ENCODE results near the gene HEBP2. TPM values are rescaled to one million over a fixed set of nuclear protein-coding genes. Genes with fewer than 3 reads are reported as not detected.
"Not testable (repeated sequence)": the region's sequence is repeated elsewhere in the genome, so short reads cannot be mapped to it uniquely, and the experiment has no call there.

Gene HEBP2
- total RNA-seq = 10 to 100 TPM; 48.5 to 50.8 TPM

- Mint-ChIP-seq H3K27me3 (ENCODE audit: low read depth) (no peaks in the 10 kb centered on the region), H3K4me1 (ENCODE audit: low read depth) (peaks cover 15% of the 10 kb centered on the region), H3K27ac (peak within 1 kb of the TSS; percentile 77), H3K4me3 (peak within 1 kb of the TSS; percentile 81), H3K36me3 (ENCODE audit: low read depth) (peaks cover 16% of the 10 kb centered on the region), H3K9me3 (no peaks in the 10 kb centered on the region)
- CTCF ChIA-PET = interaction anchor here (0.6 to 2.9 kb wide), 7 partner anchors 22 to 1637 kb away, joined by 3 to 10 read pairs (median 3); no protein-coding TSS in a partner anchor
- DNase-seq = peak; percentile 98
- intact Hi-C loops (cut with micrococcal nuclease) = loop anchor here (1.0 to 10.0 kb wide), 10 partner anchors 32 to 429 kb away; partner anchors contain the start of genes ARFGEF3 and CCDC28A
Observed at GRCh38 chr6:138403801-138404665, at the start of gene HEBP2. Gene HEBP2, plus strand, starts transcription at chr6:138404223. Its CDS starts 273 bp downstream, at chr6:138404496.

GRCh38 chr6:138357928-138358327 is 46.1 kb upstream of the HEBP2 start:
- no peak for DNase-seq
- H3K9me3 Mint-ChIP-seq = no peaks in the 10 kb centered on the region
- no peaks in the 10 kb centered on the region for H3K4me1 Mint-ChIP-seq (ENCODE audit: low read depth)
- no peak overlapping the region for H3K27ac Mint-ChIP-seq
- CTCF ChIA-PET = no interaction called here
- H3K27me3 Mint-ChIP-seq (ENCODE audit: low read depth) = no peaks in the 10 kb centered on the region
- no peak overlapping the region for H3K4me3 Mint-ChIP-seq
- H3K36me3 Mint-ChIP-seq (ENCODE audit: low read depth) = no peaks in the 10 kb centered on the region
- intact Hi-C loops (cut with micrococcal nuclease) = no loop called here

GRCh38 chr6:138368684-138369083 is 35.3 kb upstream of the HEBP2 start:
- H3K9me3 Mint-ChIP-seq; CTCF ChIA-PET; H3K36me3 Mint-ChIP-seq (ENCODE audit: low read depth); H3K27ac Mint-ChIP-seq; DNase-seq; H3K4me3 Mint-ChIP-seq; H3K4me1 Mint-ChIP-seq (ENCODE audit: low read depth); intact Hi-C loops (cut with micrococcal nuclease): not testable (repeated sequence)
- H3K27me3 Mint-ChIP-seq (ENCODE audit: low read depth) = peaks cover 12% of the 10 kb centered on the region

- Mint-ChIP-seq H3K9me3 (peaks cover 3% of the 10 kb centered on the region), H3K27ac (no peak overlapping the region), H3K4me1 (ENCODE audit: low read depth) (peaks cover 2% of the 10 kb centered on the region), H3K27me3 (ENCODE audit: low read depth) (peaks cover 6% of the 10 kb centered on the region), H3K4me3 (no peak overlapping the region), H3K36me3 (ENCODE audit: low read depth) (no peaks in the 10 kb centered on the region)
- CTCF ChIA-PET = interaction anchor here (0.6 kb wide), 1 partner anchor 35 kb away, joined by 3 read pairs; no protein-coding TSS in a partner anchor
- no peak for DNase-seq
- intact Hi-C loops (cut with micrococcal nuclease) = no loop called here
Observed at GRCh38 chr6:138370631-138371451, 33.2 kb upstream of the HEBP2 start.

- Mint-ChIP-seq H3K36me3 (ENCODE audit: low read depth) (no peaks in the 10 kb centered on the region), H3K27ac (no peak overlapping the region), H3K4me1 (ENCODE audit: low read depth) (peaks cover 2% of the 10 kb centered on the region), H3K27me3 (ENCODE audit: low read depth) (peaks cover 6% of the 10 kb centered on the region), H3K9me3 (peaks cover 3% of the 10 kb centered on the region), H3K4me3 (no peak overlapping the region)
- intact Hi-C loops (cut with micrococcal nuclease) = no loop called here
- CTCF ChIA-PET = no interaction called here
- DNase-seq = no peak
Observed at GRCh38 chr6:138371452-138371711, 32.6 kb upstream of the HEBP2 start.

GRCh38 chr6:138371720-138372119 is 32.3 kb upstream of the HEBP2 start:
- no peak overlapping the region for H3K4me3 Mint-ChIP-seq
- peaks cover 2% of the 10 kb centered on the region for H3K4me1 Mint-ChIP-seq (ENCODE audit: low read depth)
- intact Hi-C loops (cut with micrococcal nuclease) = loop anchor here (1.0 kb wide), 1 partner anchor 33 kb away; the partner anchor contains the start of gene HEBP2
- CTCF ChIA-PET = no interaction called here
- peaks cover 5% of the 10 kb centered on the region for H3K27me3 Mint-ChIP-seq (ENCODE audit: low read depth)
- H3K27ac Mint-ChIP-seq = no peak overlapping the region
- DNase-seq = no peak
- peaks cover 3% of the 10 kb centered on the region for H3K9me3 Mint-ChIP-seq
- no peaks in the 10 kb centered on the region for H3K36me3 Mint-ChIP-seq (ENCODE audit: low read depth)

- Mint-ChIP-seq H3K4me3 (no peak overlapping the region), H3K4me1 (ENCODE audit: low read depth) (peaks cover 2% of the 10 kb centered on the region), H3K9me3 (no peaks in the 10 kb centered on the region), H3K27me3 (ENCODE audit: low read depth) (no peaks in the 10 kb centered on the region), H3K36me3 (ENCODE audit: low read depth) (no peaks in the 10 kb centered on the region), H3K27ac (no peak overlapping the region)
- CTCF ChIA-PET = interaction anchor here (0.7 to 0.8 kb wide), 2 partner anchors 12 to 154 kb away, joined by 4 to 5 read pairs; no protein-coding TSS in a partner anchor
- DNase-seq = no peak
- intact Hi-C loops (cut with micrococcal nuclease) = loop anchor here (1.0 kb wide), 1 partner anchor 31 kb away; the partner anchor contains the start of gene HEBP2
Observed at GRCh38 chr6:138372711-138373463, 31.1 kb upstream of the HEBP2 start.

- H3K27ac Mint-ChIP-seq = no peak overlapping the region
- CTCF ChIA-PET = interaction anchor here (0.7 kb wide), 1 partner anchor 28 kb away, joined by 5 read pairs; no protein-coding TSS in a partner anchor
- H3K4me1 Mint-ChIP-seq (ENCODE audit: low read depth) = peaks cover 2% of the 10 kb centered on the region
- no peak for DNase-seq
- H3K9me3 Mint-ChIP-seq = no peaks in the 10 kb centered on the region
- no peaks in the 10 kb centered on the region for H3K27me3 Mint-ChIP-seq (ENCODE audit: low read depth)
- no peaks in the 10 kb centered on the region for H3K36me3 Mint-ChIP-seq (ENCODE audit: low read depth)
- intact Hi-C loops (cut with micrococcal nuclease) = no loop called here
- H3K4me3 Mint-ChIP-seq = no peak overlapping the region
Observed at GRCh38 chr6:138374230-138374629, 29.8 kb upstream of the HEBP2 start.

- H3K27ac Mint-ChIP-seq = no peak overlapping the region
- no peaks in the 10 kb centered on the region for H3K9me3 Mint-ChIP-seq
- intact Hi-C loops (cut with micrococcal nuclease) = no loop called here
- no peaks in the 10 kb centered on the region for H3K36me3 Mint-ChIP-seq (ENCODE audit: low read depth)
- peaks cover 2% of the 10 kb centered on the region for H3K4me1 Mint-ChIP-seq (ENCODE audit: low read depth)
- CTCF ChIA-PET = no interaction called here
- DNase-seq = no peak
- H3K27me3 Mint-ChIP-seq (ENCODE audit: low read depth) = no peaks in the 10 kb centered on the region
- no peak overlapping the region for H3K4me3 Mint-ChIP-seq
Observed at GRCh38 chr6:138374815-138375214, 29.2 kb upstream of the HEBP2 start.

GRCh38 chr6:138377042-138377441 is 27.0 kb upstream of the HEBP2 start:
- no peak overlapping the region for H3K4me3 Mint-ChIP-seq
- no peak for DNase-seq
- intact Hi-C loops (cut with micrococcal nuclease) = no loop called here
- no peaks in the 10 kb centered on the region for H3K9me3 Mint-ChIP-seq
- no peak overlapping the region for H3K27ac Mint-ChIP-seq
- CTCF ChIA-PET = interaction anchor here (0.7 kb wide), 1 partner anchor 238 kb away, joined by 4 read pairs; no protein-coding TSS in a partner anchor
- H3K4me1 Mint-ChIP-seq (ENCODE audit: low read depth) = peaks cover 2% of the 10 kb centered on the region
- no peaks in the 10 kb centered on the region for H3K36me3 Mint-ChIP-seq (ENCODE audit: low read depth)
- no peaks in the 10 kb centered on the region for H3K27me3 Mint-ChIP-seq (ENCODE audit: low read depth)

- intact Hi-C loops (cut with micrococcal nuclease) = no loop called here
- Mint-ChIP-seq H3K4me1 (ENCODE audit: low read depth) (no peaks in the 10 kb centered on the region), H3K27me3 (ENCODE audit: low read depth) (no peaks in the 10 kb centered on the region), H3K27ac (no peak within 1 kb of the TSS), H3K9me3 (no peaks in the 10 kb centered on the region), H3K36me3 (ENCODE audit: low read depth) (no peaks in the 10 kb centered on the region), H3K4me3 (no peak within 1 kb of the TSS)
- no peak for DNase-seq
- CTCF ChIA-PET = no interaction called here
Observed at GRCh38 chr6:138377844-138378243, 26.2 kb upstream of the HEBP2 start, which contains the start of gene SMIM28. Gene SMIM28, plus strand, starts transcription at chr6:138377905. Its CDS starts 168 bp downstream, at chr6:138378073.

GRCh38 chr6:138378463-138378862 is 25.6 kb upstream of the HEBP2 start:
- intact Hi-C loops (cut with micrococcal nuclease) = no loop called here
- H3K4me1 Mint-ChIP-seq (ENCODE audit: low read depth) = no peaks in the 10 kb centered on the region
- no peaks in the 10 kb centered on the region for H3K27me3 Mint-ChIP-seq (ENCODE audit: low read depth)
- no peak for DNase-seq
- H3K9me3 Mint-ChIP-seq = no peaks in the 10 kb centered on the region
- H3K36me3 Mint-ChIP-seq (ENCODE audit: low read depth) = no peaks in the 10 kb centered on the region
- H3K27ac Mint-ChIP-seq = no peak overlapping the region
- CTCF ChIA-PET = no interaction called here
- H3K4me3 Mint-ChIP-seq = no peak overlapping the region

All from activated naive CD4-positive, alpha-beta T cell treated with anti-CD3 and anti-CD28 coated beads for 36 hours (primary cell).